HEK293T (cell line): ENCODE measurements around the gene GPR17.

Source experiments
- CTCF ChIA-PET: fragments of 350-600 bp; formaldehyde crosslinking; extraction: SDS; loops from one replicate; lab custom pipeline; 2021; ENCODE audit warnings: antibody characterized with exemption, inconsistent platforms; lab: Yijun Ruan, JAX
- POLR2A ChIA-PET: fragments of 350-600 bp; formaldehyde crosslinking; extraction: SDS; loops from one replicate; lab custom pipeline; 2020; ENCODE audit warnings: antibody characterized with exemption, inconsistent platforms; lab: Yijun Ruan, JAX
- DNase-seq: peaks from one replicate; pipeline ENCODE4 v3.0.0; 2012; ENCODE audit warnings: mixed read lengths; ENCODE audit errors: extremely low spot score
- ARNT ChIP-seq: fragments of 450-650 bp; IDR thresholded peaks from 2 replicates; pipeline ENCODE4 v1.6.1; 2017; ENCODE audit warnings: mild to moderate bottlenecking
- BHLHE40 ChIP-seq: fragments of 450-650 bp; IDR thresholded peaks from 2 replicates; pipeline ENCODE4 v1.6.1; 2016; ENCODE audit warnings: mild to moderate bottlenecking, moderate library complexity, borderline replicate concordance
- CTBP1 ChIP-seq: fragments of 450-650 bp; IDR thresholded peaks from 2 replicates; pipeline ENCODE4 v1.6.1; 2016; ENCODE audit warnings: borderline replicate concordance
- ELF4 ChIP-seq: fragments of 450-650 bp; IDR thresholded peaks from 2 replicates; pipeline ENCODE4 v1.6.1; 2017; ENCODE audit warnings: antibody characterized with exemption
- FOXA1 ChIP-seq: fragments of 450-650 bp; IDR thresholded peaks from 2 replicates; pipeline ENCODE4 v1.6.1; 2016; ENCODE audit warnings: mild to moderate bottlenecking
- FOXK2 ChIP-seq: fragments of 450-650 bp; IDR thresholded peaks from 2 replicates; pipeline ENCODE4 v1.6.1; 2016; ENCODE audit warnings: mild to moderate bottlenecking
- FOXM1 ChIP-seq: fragments of 450-650 bp; IDR thresholded peaks from 2 replicates; pipeline ENCODE4 v1.6.1; 2017; ENCODE audit warnings: mild to moderate bottlenecking, borderline replicate concordance
- HDGF ChIP-seq: fragments of 450-650 bp; IDR thresholded peaks from 2 replicates; pipeline ENCODE4 v1.6.1; 2017; ENCODE audit warnings: antibody characterized with exemption, borderline replicate concordance
- L3MBTL2 ChIP-seq: fragments of 450-650 bp; conservative IDR thresholded peaks from 2 replicates; pipeline ENCODE4 v1.6.1; 2016; ENCODE audit warnings: mild to moderate bottlenecking
- LEF1 ChIP-seq: fragments of 450-650 bp; IDR thresholded peaks from 2 replicates; pipeline ENCODE4 v1.6.1; 2017; ENCODE audit warnings: mild to moderate bottlenecking, borderline replicate concordance
- NFRKB ChIP-seq: fragments of 450-650 bp; IDR thresholded peaks from 2 replicates; pipeline ENCODE4 v1.6.1; 2016; ENCODE audit warnings: mild to moderate bottlenecking, moderate library complexity
- SP1 ChIP-seq: fragments of 450-650 bp; IDR thresholded peaks from 2 replicates; pipeline ENCODE4 v1.6.1; 2017
- SUZ12 ChIP-seq: fragments of 450-650 bp; IDR thresholded peaks from 2 replicates; pipeline ENCODE4 v1.6.1; 2016; ENCODE audit warnings: mild to moderate bottlenecking
- TARDBP ChIP-seq: fragments of 450-650 bp; IDR thresholded peaks from 2 replicates; pipeline ENCODE4 v1.6.1; 2016
- ZNF384 ChIP-seq: fragments of 450-650 bp; IDR thresholded peaks from 2 replicates; pipeline ENCODE4 v1.6.1; 2016
- TF ChIP-seq, protein P1 (sequence below): fragments of 450-650 bp; IDR thresholded peaks from 2 replicates; pipeline ENCODE4 v1.6.1; 2016

The GPR17 gene

DNA sequence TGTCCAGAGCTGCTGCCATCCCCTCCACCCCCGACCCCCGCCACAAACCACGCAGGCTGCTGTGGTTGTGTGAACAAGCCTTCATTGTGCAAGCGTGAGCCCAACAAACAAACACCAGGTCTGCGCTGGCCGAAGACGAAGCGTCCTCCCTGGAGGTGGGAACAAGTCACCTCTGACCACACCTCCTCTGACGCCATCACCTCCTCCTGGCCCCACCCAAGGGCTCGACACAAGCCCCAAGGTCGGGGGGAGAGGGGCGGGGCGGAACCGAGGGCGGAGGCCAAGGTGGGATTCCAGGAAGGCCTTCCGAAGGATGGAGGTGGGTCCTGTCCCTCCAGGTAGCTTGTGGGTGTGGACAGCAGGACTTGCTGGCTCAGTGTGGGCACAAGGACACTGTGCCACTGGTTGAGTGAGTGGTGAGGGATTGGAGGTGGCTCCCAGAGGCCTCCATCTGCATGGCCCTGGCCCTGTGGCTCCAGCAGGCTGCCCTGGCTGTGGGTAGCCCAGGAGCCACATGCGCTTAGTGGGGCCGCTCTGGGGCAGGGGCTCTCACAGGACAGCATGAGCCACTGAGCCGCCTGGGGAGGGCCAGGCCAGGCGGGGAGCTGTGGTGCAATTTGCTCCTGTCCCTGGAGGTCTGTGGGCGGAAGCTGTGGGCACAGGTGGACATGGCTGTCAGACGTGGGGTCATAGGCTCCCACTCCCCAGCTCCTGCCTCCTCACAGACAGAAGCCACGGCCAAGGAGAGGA is 7.4 kb upstream of the GPR17 start:
- CTCF ChIA-PET, result interaction anchor here (1.7 kb wide), 1 partner anchor 47 kb away, joined by 5 read pairs; no protein-coding TSS in a partner anchor
- DNase-seq, result no peak
- TF ChIP-seq FOXM1, result no peak
- no peak for TF ChIP-seq SUZ12
- no peak for TF ChIP-seq FOXA1
- no peak for TF ChIP-seq ELF4
- no peak for TF ChIP-seq CTBP1
- no peak for TF ChIP-seq LEF1
- no peak for TF ChIP-seq BHLHE40
- no peak for TF ChIP-seq HDGF
- no peak for TF ChIP-seq L3MBTL2
- TF ChIP-seq FOXK2, result no peak
- no peak for TF ChIP-seq TARDBP
- TF ChIP-seq, protein P1, sequence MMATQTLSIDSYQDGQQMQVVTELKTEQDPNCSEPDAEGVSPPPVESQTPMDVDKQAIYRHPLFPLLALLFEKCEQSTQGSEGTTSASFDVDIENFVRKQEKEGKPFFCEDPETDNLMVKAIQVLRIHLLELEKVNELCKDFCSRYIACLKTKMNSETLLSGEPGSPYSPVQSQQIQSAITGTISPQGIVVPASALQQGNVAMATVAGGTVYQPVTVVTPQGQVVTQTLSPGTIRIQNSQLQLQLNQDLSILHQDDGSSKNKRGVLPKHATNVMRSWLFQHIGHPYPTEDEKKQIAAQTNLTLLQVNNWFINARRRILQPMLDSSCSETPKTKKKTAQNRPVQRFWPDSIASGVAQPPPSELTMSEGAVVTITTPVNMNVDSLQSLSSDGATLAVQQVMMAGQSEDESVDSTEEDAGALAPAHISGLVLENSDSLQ, result no peak
- TF ChIP-seq ZNF384, result no peak
- TF ChIP-seq NFRKB, result no peak
- TF ChIP-seq SP1, result no peak
- no peak for TF ChIP-seq ARNT
- POLR2A ChIA-PET, result no interaction called here

GRCh38 chr2:127639111-127639474 is 6.9 kb upstream of the GPR17 start:
- DNase-seq, result no peak
- ChIA-PET CTCF (interaction anchor here (1.2 to 1.9 kb wide), 2 partner anchors 11 to 48 kb away, joined by 4 to 12 read pairs; no protein-coding TSS in a partner anchor), POLR2A (no interaction called here)
- TF ChIP-seq ARNT, result no peak
- TF ChIP-seq, protein P1, result no peak
- no peak for TF ChIP-seq L3MBTL2
- TF ChIP-seq SP1, result no peak
- no peak for TF ChIP-seq FOXK2
- no peak for TF ChIP-seq BHLHE40
- no peak for TF ChIP-seq LEF1
- TF ChIP-seq HDGF, result no peak
- no peak for TF ChIP-seq ZNF384
- no peak for TF ChIP-seq SUZ12
- TF ChIP-seq TARDBP, result no peak
- TF ChIP-seq ELF4, result no peak
- TF ChIP-seq FOXM1, result no peak
- no peak for TF ChIP-seq CTBP1
- TF ChIP-seq FOXA1, result no peak
- no peak for TF ChIP-seq NFRKB

- POLR2A ChIA-PET, result no interaction called here
- peak; percentile 22 for DNase-seq
Observed at GRCh38 chr2:127640082-127641072, 5.6 kb upstream of the GPR17 start.

DNA sequence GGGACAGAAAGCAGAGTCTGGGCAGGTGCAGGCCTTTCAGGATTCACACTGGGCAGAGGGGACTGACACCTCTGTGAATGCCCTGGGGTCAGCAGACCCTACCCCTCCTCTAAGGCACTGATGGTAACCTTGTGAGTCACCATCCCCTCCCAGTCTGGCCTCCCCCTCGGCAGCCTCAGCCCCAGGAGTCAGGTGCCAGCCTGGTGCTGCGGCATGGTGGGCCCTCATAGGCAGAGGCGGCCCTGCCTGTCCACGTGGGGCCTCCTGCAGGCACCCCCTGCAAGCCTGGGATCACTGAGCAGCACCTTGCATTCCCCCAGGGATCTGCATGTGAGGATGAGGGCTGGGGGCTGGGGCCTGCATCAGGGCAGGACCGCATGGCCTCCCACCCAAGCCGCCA is 4.8 kb upstream of the GPR17 start:
- POLR2A ChIA-PET, result no interaction called here
- CTCF ChIA-PET, result interaction anchor here (1.9 kb wide), 1 partner anchor 50 kb away, joined by 12 read pairs; no protein-coding TSS in a partner anchor
- TF ChIP-seq SP1 (no peak), ARNT (no peak), FOXK2 (no peak), FOXM1 (no peak), FOXA1 (no peak), HDGF (no peak)
- DNase-seq, result no peak

More at GRCh38 chr2:127640082-127641072, 5.6 kb upstream of the GPR17 start:
- CTCF ChIA-PET, result interaction anchor here (1.2 to 1.9 kb wide), 2 partner anchors 10 to 49 kb away, joined by 4 to 12 read pairs; no protein-coding TSS in a partner anchor
- TF ChIP-seq ELF4, result no peak
- no peak for TF ChIP-seq CTBP1
- TF ChIP-seq LEF1, result no peak
- no peak for TF ChIP-seq TARDBP
- no peak for TF ChIP-seq BHLHE40
- no peak for TF ChIP-seq SP1
- no peak for TF ChIP-seq FOXA1
- TF ChIP-seq, protein P1, result no peak

DNA sequence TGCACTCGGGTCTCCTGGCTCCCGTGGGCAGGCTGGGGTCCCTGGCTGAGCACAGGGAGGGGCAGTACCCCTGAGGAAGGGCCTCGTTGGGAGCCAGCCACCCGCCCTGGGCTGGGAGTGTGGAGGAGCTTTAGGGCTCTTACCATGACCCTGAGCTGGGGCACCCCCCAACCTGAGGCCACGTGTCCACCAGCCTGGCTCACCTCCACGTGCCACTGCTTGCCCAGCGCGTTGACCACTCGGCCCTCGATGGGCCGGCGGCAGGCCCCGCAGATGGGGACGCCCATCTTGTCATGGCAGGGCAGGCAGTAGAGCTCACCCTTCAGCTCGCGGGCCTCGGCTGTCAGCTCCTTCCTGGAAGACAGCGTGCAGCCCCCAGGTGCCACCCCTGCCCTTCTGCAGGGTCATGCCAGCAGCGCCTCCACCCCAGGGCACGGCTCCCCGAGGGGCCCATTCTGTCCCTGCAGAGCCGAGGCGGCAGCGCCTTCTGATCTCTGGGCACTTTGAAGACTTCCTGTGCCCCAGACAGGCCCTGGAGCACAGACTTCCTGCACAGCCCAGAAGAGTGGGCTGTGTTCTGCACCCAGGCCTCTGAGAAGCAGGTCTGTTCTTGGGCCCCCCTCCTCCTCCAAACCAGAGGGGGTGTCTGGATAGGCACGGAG is 4.0 kb upstream of the GPR17 start:
- DNase-seq, result no peak
- CTCF ChIA-PET, result interaction anchor here (1.0 kb wide), 1 partner anchor 50 kb away, joined by 4 read pairs; no protein-coding TSS in a partner anchor
- POLR2A ChIA-PET, result no interaction called here
- TF ChIP-seq FOXK2 (no peak), SP1 (no peak), L3MBTL2 (no peak), TARDBP (no peak), BHLHE40 (no peak), HDGF (no peak), CTBP1 (no peak), ZNF384 (no peak), ARNT (no peak), LEF1 (no peak)
- TF ChIP-seq, protein P1, result no peak
